K562 (cell line): ENCODE measurements around the gene PRM2. TPM values are rescaled to one million over a fixed set of nuclear protein-coding genes. Genes with fewer than 3 reads are reported as not detected.

ENCODE experiments used
- ARID1B ChIP-seq: fragments of 450-650 bp; IDR thresholded peaks from 2 replicates; pipeline ENCODE4 v1.6.1; 2016; ENCODE audit warnings: antibody characterized with exemption, mild to moderate bottlenecking, inconsistent platforms
- CBX5 ChIP-seq: IDR thresholded peaks from 2 replicates; pipeline ENCODE4 v1.6.1; 2014; ENCODE audit warnings: low read depth, borderline replicate concordance
- E2F8 ChIP-seq: fragments of 450-650 bp; IDR thresholded peaks from 2 replicates; pipeline ENCODE4 v1.7.1; 2018; ENCODE audit warnings: mild to moderate bottlenecking, low read depth; ENCODE audit not compliant: partially characterized antibody
- HNRNPH1 ChIP-seq: fragments of 200-400 bp; formaldehyde crosslinking; optimal IDR thresholded peaks from 2 replicates; pipeline ENCODE3; 2017; ENCODE audit warnings: low read depth, mild to moderate bottlenecking, low read length, moderate library complexity
- L3MBTL2 ChIP-seq: fragments of 450-650 bp; IDR thresholded peaks from 2 replicates; pipeline ENCODE4 v1.6.1; 2016; ENCODE audit warnings: mild to moderate bottlenecking, moderate library complexity
- MTA3 ChIP-seq: fragments of 450-650 bp; formaldehyde crosslinking; IDR thresholded peaks from 2 replicates; pipeline ENCODE4 v1.6.1; 2017; ENCODE audit warnings: mild to moderate bottlenecking, borderline replicate concordance
- MXI1 ChIP-seq: IDR thresholded peaks from 2 replicates; pipeline ENCODE4 v1.6.1; 2011; ENCODE audit warnings: low read depth, mild to moderate bottlenecking, improper control_type of control experiment, low read length
- PATZ1 ChIP-seq: fragments of 250-450 bp; sonication (Bioruptor Pico); IDR thresholded peaks from 2 replicates; pipeline ENCODE4 v1.5.0; 2020; ENCODE audit warnings: mild to moderate bottlenecking, borderline replicate concordance
- POLR2A ChIP-seq: fragments of 450-650 bp; conservative IDR thresholded peaks from 2 replicates; pipeline ENCODE4 v1.6.1; 2016
- PTRF ChIP-seq: fragments of 450-650 bp; IDR thresholded peaks from 2 replicates; pipeline ENCODE4 v1.6.1; 2016; ENCODE audit warnings: mild to moderate bottlenecking, missing genetic modification characterization, missing compliant biosample characterization
- RUNX1 ChIP-seq: sonication (generic); IDR thresholded peaks from 2 replicates; pipeline ENCODE4 v1.6.1; 2016; ENCODE audit warnings: antibody characterized with exemption, low read depth
- SREBF2 ChIP-seq: sonication (generic); formaldehyde crosslinking; IDR thresholded peaks from 2 replicates; pipeline ENCODE4 v1.4.0; 2020; ENCODE audit warnings: mild to moderate bottlenecking, missing genetic modification reagents
- TAF9B ChIP-seq: fragments of 450-650 bp; IDR thresholded peaks from 2 replicates; pipeline ENCODE4 v1.6.1; 2018; ENCODE audit warnings: mild to moderate bottlenecking; ENCODE audit not compliant: partially characterized antibody
- TARDBP ChIP-seq: fragments of 450-650 bp; IDR thresholded peaks from 2 replicates; pipeline ENCODE4 v1.6.1; 2016
- TBL1XR1 ChIP-seq, 2 experiments: IDR thresholded peaks; 2 replicates each; pipeline ENCODE4 v1.6.1; 2012; ENCODE audit warnings: improper control_type of control experiment in 2 of 2, low read length in 2 of 2, mild to moderate bottlenecking in 1 of 2
- XRCC5 ChIP-seq: fragments of 200-400 bp; formaldehyde crosslinking; IDR thresholded peaks from 2 replicates; pipeline ENCODE4 v1.6.1; 2017; ENCODE audit warnings: low read depth, mild to moderate bottlenecking, low read length
- ZBTB9 ChIP-seq: fragments of 450-650 bp; formaldehyde crosslinking; IDR thresholded peaks from 2 replicates; pipeline ENCODE4 v1.4.0; 2020; ENCODE audit warnings: mild to moderate bottlenecking, moderate library complexity
- ZNF143 ChIP-seq: sonication (generic); formaldehyde crosslinking; IDR thresholded peaks from 2 replicates; pipeline ENCODE4 v1.9.0; 2022; ENCODE audit warnings: mild to moderate bottlenecking, missing genetic modification reagents
- ZNF23 ChIP-seq: fragments of 250-450 bp; sonication (Bioruptor Pico); IDR thresholded peaks from 2 replicates; pipeline ENCODE4 v1.4.0; 2020; ENCODE audit warnings: mild to moderate bottlenecking
- ZNF785 ChIP-seq: fragments of 250-450 bp; sonication (Bioruptor Pico); IDR thresholded peaks from 2 replicates; pipeline ENCODE4 v1.4.0; 2020; ENCODE audit warnings: mild to moderate bottlenecking
- polyA plus RNA-seq, 8 experiments: library from polyadenylated mRNA; depleted of rRNA in 4 of 8; stranded (reverse) in 5 of 8; unstranded in 3 of 8; fragments of >200 nt; fragmentation: Nextera tagmentation in 2 of 8; fragmentation: Illumina TruSeq in 1 of 8; extraction: Ambion mirVana in 2 of 8; extraction: Trizol in 1 of 8; gene quantifications; 2 replicates each; pipeline versions ENCODE4 v1.2.1 to v1.2.3, GENCODE V29; 2011 to 2014; ENCODE audit warnings: inconsistent platforms in 1 of 8, missing spikeins in 1 of 8
- total RNA-seq, 7 experiments: library from RNA; depleted of rRNA in 6 of 7; stranded (reverse); fragments of >200 nt in 6 of 7; fragmentation: Illumina TruSeq in 2 of 7; extraction: Trizol in 2 of 7; gene quantifications; 2 replicates each; pipeline versions ENCODE4 v1.2.1 to v1.2.3, GENCODE V29; 2011 to 2021; ENCODE audit warnings: low replicate concordance in 1 of 7
- TF ChIP-seq, protein P1 (sequence below): fragments of 450-650 bp; IDR thresholded peaks from 2 replicates; pipeline ENCODE4 v1.6.1; 2016; ENCODE audit warnings: low read depth, mild to moderate bottlenecking, moderate library complexity
- TF ChIP-seq, protein P2 (sequence below): fragments of 250-450 bp; sonication (Bioruptor Pico); IDR thresholded peaks from 2 replicates; pipeline ENCODE4 v1.5.0; 2021

PRM2 gene
- total and polyA plus RNA-seq, 9 of the 15 experiments (the other 6 are each of a cell fraction or from before 2014, with no cell fraction given) = not detected

DNA sequence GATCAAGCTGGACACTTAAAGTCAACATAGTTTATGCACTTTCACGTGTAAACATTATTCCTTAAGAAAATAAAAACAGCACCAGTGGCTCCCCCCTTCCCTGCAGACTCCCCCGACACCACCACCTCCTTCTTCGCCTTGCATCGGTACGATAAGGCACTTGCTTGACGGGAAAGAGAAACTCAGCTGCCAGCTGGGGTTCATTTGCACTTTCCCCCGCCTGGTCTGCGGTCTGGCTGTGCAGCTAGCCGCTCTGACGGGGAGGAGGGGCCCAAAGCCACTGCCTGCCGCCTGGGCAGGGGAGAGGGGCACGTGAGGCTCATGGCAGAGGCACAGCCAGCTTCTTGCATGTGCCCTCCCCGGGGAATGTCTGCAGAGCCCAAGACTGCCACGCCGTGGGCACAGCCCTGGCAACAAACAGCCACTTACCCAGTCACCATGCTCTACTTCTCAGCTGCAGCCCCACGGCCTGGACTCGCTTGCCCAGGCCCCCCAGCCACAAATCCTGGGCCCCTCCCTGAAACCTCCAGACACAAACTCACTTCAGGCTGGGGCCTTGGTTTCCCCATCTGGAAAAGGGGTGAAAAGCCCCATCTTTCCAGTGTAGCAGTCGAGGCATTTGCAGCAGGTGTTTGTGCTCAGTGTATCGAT lies 21.3 kb upstream of the PRM2 start (continued):
- TF ChIP-seq ZBTB9 (0 out of 2 replicates have a peak, but pooled peaks have one; percentile 57), SREBF2 (no peak), ZNF143 (CRISPR knock-in tag) (no peak), L3MBTL2 (no peak), TBL1XR1 (IDR thresholded peaks at IDR 0.05; ENCODE audit: low read length in 2 of 2) (peak in 1 of 2 experiments; percentile 48; a peak in 1 of 4 replicates), TAF9B (peak; percentile 8), CBX5 (0 out of 2 replicates have a peak, but pooled peaks have one; percentile 50), ZNF23 (CRISPR knock-in tag) (no peak), TARDBP (no peak), PTRF (tag) (no peak), MXI1 (no peak), E2F8 (no peak), RUNX1 (no peak), ARID1B (peak; percentile 82), MTA3 (0 out of 2 replicates have a peak, but pooled peaks have one; percentile 25), XRCC5 (no peak), ZNF785 (CRISPR knock-in tag) (no peak), POLR2A (no peak), HNRNPH1 (no peak), PATZ1 (no peak)
- TF ChIP-seq, protein P1, sequence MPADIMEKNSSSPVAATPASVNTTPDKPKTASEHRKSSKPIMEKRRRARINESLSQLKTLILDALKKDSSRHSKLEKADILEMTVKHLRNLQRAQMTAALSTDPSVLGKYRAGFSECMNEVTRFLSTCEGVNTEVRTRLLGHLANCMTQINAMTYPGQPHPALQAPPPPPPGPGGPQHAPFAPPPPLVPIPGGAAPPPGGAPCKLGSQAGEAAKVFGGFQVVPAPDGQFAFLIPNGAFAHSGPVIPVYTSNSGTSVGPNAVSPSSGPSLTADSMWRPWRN = peak; percentile 62; the same call in 1 of the 2 replicates
- TF ChIP-seq, protein P2, sequence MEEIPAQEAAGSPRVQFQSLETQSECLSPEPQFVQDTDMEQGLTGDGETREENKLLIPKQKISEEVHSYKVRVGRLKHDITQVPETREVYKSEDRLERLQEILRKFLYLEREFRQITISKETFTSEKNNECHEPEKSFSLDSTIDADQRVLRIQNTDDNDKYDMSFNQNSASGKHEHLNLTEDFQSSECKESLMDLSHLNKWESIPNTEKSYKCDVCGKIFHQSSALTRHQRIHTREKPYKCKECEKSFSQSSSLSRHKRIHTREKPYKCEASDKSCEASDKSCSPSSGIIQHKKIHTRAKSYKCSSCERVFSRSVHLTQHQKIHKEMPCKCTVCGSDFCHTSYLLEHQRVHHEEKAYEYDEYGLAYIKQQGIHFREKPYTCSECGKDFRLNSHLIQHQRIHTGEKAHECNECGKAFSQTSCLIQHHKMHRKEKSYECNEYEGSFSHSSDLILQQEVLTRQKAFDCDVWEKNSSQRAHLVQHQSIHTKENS (CRISPR knock-in tag) = no peak
